Natural killer cell treated with Interleukin-12 subunit alpha and Interleukin-12 subunit beta and Interleukin-15 and Interleukin-18, amount 100 ng/mL, for 72 hours (primary cell): ENCODE data around the gene GATM. TPM values are rescaled to one million over a fixed set of nuclear protein-coding genes. Genes with fewer than 3 reads are reported as not detected.

Experiments
- ATAC-seq, 2 donors: fragments of 150-1000 bp; cut with Tn5 transposase in 1 of 2; sonication (Bioruptor Pico), chemical (Tn5 transposase) in 1 of 2; 2 replicates each; pipeline ENCODE4 v1.10.0; 2021
- DNase-seq: peaks from one replicate; pipeline ENCODE4 v3.0.0; 2022; ENCODE audit warnings: low spot score
- H3K27ac Mint-ChIP-seq, 2 donors: 1 replicate in 1 of 2; 2 replicates in 1 of 2; pipeline ENCODE4 v1.8.0; 2022; ENCODE audit warnings: mixed read lengths in 2 of 2, mild to moderate bottlenecking in 1 of 2, moderate library complexity in 1 of 2
- H3K27me3 Mint-ChIP-seq, 2 donors: 1 replicate in 1 of 2; 2 replicates in 1 of 2; pipeline ENCODE4 v1.8.0; 2022; ENCODE audit warnings: mixed read lengths in 2 of 2
- H3K36me3 Mint-ChIP-seq: one replicate; pipeline ENCODE4 v1.8.0; 2022; ENCODE audit warnings: mixed read lengths
- H3K4me1 Mint-ChIP-seq, 2 donors: 1 replicate in 1 of 2; 2 replicates in 1 of 2; pipeline ENCODE4 v1.8.0; 2022; ENCODE audit warnings: low read depth in 2 of 2, mixed read lengths in 2 of 2, mild to moderate bottlenecking in 1 of 2
- H3K4me3 Mint-ChIP-seq: one replicate; pipeline ENCODE4 v1.8.0; 2022; ENCODE audit warnings: mixed read lengths
- H3K9me3 Mint-ChIP-seq: 2 replicates; pipeline ENCODE4 v1.8.0; 2022; ENCODE audit warnings: mixed read lengths
- total RNA-seq, 2 donors: library from RNA; stranded (reverse); gene quantifications; one replicate each; pipeline ENCODE4 v1.2.3, GENCODE V29; 2022

GATM gene, protein sequence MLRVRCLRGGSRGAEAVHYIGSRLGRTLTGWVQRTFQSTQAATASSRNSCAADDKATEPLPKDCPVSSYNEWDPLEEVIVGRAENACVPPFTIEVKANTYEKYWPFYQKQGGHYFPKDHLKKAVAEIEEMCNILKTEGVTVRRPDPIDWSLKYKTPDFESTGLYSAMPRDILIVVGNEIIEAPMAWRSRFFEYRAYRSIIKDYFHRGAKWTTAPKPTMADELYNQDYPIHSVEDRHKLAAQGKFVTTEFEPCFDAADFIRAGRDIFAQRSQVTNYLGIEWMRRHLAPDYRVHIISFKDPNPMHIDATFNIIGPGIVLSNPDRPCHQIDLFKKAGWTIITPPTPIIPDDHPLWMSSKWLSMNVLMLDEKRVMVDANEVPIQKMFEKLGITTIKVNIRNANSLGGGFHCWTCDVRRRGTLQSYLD
- total RNA-seq: 1 to 10 TPM; 1.4 to 1.6 TPM

DNA sequence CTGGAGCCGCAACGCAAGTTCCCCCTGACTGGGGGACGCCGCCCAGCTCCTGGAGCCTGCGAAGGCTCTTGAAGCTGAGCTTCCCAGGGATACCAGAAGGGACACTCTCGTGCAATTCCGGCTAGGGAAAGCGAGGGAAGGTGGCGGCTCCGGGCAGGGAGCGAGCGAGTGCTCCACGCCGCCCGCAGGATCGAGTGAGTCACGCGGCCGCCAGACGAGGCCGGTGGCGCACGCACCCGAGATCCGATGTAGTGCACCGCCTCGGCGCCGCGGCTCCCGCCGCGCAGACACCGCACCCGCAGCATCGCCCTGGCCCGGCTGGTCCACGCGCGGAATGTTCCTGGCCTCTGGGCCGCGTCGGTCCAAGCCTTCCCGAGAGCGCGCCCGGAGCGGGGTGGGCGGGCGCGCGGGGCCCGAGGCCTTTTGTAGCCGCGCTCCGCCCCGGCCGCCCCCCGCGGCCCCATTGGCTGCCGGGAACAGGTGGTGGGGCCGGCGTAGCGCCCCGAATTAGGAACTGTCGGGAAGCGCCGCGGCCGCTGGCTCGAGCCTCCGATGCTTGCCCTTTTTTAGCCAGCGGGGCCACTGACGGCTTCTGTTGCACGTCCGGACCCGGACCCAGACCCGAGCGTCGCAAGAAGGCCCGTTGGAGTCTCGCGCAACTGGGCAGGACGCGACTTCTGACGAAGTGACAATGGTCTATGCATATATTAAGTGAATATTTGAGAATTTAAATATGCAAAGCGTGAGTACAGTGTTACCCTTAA, at the start of gene GATM:
TSS of gene GATM (minus strand) at position 396 of the 764 bp plus-strand sequence. CDS start at position 305, 91 bp downstream.
- Mint-ChIP-seq H3K4me1 (peaks cover 10 to 20% of the 10 kb centered on the region in 2 donors), H3K4me3 (peak within 1 kb of the TSS; percentile 64), H3K36me3 (no peaks in the 10 kb centered on the region), H3K9me3 (no peaks in the 10 kb centered on the region), H3K27ac (no peak within 1 kb of the TSS), H3K27me3 (peaks cover 37 to 59% of the 10 kb centered on the region in 2 donors)
- DNase-seq (peak; percentile 62), ATAC-seq (peak; percentile 84 to 89)

DNA sequence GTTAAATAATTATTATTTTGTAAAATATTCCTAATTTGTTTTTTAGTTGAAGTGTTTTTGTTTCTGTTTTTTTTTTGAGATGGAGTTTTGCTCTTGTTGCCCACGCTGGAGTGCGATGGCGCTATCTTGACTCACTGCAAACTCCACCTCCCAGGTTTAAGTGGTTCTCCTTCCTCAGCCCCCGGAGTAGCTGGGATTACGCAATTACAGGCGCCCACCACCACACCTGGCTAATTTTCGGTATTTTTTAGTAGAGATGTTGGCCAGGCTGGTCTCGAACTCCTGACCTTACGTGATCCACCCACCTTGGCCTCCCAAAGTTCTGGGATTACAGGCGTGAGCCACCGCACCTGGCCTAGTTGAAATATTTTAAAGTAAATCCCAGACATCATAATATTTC, 48.7 kb upstream of the GATM start:
- Mint-ChIP-seq H3K4me3 (no peak overlapping the region), H3K9me3 (no peaks in the 10 kb centered on the region), H3K4me1 (peaks cover 0 to 5% of the 10 kb centered on the region in 2 donors), H3K27ac (no peak overlapping the region), H3K27me3 (no peaks in the 10 kb centered on the region), H3K36me3 (no peaks in the 10 kb centered on the region)
- DNase-seq (no peak), ATAC-seq (no peak)

DNA sequence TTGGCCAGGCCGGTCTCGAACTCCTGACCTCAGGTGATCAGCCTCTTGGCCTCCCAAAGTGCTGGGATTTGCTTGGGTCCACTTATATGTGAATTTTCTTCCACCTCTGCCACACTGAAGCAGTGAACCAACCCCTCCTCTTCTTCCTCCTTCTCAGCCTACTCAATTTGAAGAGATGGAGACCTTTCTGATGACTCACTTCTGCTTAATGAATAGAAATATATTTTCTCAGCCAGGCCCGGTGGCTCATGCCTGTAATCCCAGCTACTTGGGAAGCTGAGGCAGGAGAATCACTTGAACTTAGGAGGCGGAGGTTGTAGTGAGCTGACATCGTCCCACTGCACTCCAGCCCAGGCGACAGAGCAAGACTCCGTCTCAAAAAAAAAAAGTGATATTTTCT, 46.8 kb upstream of the GATM start:
- Mint-ChIP-seq H3K27ac (no peak overlapping the region), H3K36me3 (peaks cover 3% of the 10 kb centered on the region), H3K27me3 (no peaks in the 10 kb centered on the region), H3K4me1 (peaks cover 0 to 3% of the 10 kb centered on the region in 2 donors), H3K4me3 (no peak overlapping the region), H3K9me3 (no peaks in the 10 kb centered on the region)
- DNase-seq (no peak), ATAC-seq (no peak)

DNA sequence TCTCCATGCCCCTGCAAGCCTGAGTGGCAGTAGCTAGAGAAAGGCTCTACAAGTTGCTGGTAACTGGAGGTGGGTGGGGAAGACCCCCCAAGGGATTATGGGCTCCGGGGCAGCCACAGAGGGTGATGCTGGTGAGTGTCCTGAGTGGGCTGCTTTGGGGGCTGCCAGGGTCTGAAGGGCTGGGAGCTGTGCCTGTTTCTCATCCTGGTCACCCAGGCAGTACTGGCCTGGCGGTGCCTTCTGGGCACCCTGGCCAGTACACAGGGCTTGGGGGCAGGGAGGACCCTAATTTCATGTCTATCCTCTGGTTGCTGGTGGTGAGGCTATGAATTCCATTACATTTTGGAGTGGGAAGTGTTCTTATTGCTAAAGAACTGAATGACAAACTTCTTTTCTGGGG, 46.1 kb upstream of the GATM start:
- no peak overlapping the region for H3K4me3 Mint-ChIP-seq
- H3K36me3 Mint-ChIP-seq: peaks cover 6% of the 10 kb centered on the region
- H3K27ac Mint-ChIP-seq: no peak overlapping the region
- no peak for DNase-seq
- H3K9me3 Mint-ChIP-seq: no peaks in the 10 kb centered on the region
- peak in 1 of 2 donors; percentile 59 for ATAC-seq
- no peaks in the 10 kb centered on the region for H3K27me3 Mint-ChIP-seq
- H3K4me1 Mint-ChIP-seq: no peaks in the 10 kb centered on the region

DNA sequence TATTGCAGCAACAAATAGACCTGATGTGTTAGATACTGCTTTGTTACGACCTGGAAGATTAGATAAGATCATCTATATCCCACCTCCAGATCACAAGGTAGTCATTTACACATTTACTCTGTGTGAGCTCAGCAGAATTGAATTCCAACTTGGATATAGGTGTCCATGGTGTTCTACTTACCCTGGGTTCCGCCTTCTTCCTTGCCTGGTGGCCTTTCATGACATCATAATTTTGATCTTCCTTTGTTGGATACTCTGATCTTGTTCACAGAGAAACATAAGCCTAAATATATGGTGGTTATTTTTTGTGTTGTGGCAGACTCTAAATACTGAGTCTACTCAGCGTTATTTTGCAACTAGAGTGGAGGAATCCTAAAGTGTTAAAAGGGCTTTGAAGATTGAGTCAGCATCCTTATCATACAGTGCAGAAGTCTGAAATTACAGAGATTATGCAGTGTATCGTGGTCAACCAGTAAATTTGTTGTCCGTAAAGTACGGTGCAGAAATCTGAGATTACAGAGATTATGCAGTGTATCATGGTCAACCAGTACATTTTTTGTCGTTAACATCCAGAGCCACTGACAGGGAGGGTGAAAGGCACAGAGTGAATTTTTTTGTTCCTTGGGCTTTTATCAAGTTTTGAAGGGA, 39.1 kb upstream of the GATM start:
- Mint-ChIP-seq H3K4me1 (peaks cover 14 to 26% of the 10 kb centered on the region in 2 donors), H3K4me3 (no peak overlapping the region), H3K36me3 (peaks cover 43% of the 10 kb centered on the region), H3K9me3 (no peaks in the 10 kb centered on the region), H3K27ac (no peak overlapping the region), H3K27me3 (no peaks in the 10 kb centered on the region)
- ATAC-seq (peak in 1 of 2 donors; percentile 38), DNase-seq (no peak)

DNA sequence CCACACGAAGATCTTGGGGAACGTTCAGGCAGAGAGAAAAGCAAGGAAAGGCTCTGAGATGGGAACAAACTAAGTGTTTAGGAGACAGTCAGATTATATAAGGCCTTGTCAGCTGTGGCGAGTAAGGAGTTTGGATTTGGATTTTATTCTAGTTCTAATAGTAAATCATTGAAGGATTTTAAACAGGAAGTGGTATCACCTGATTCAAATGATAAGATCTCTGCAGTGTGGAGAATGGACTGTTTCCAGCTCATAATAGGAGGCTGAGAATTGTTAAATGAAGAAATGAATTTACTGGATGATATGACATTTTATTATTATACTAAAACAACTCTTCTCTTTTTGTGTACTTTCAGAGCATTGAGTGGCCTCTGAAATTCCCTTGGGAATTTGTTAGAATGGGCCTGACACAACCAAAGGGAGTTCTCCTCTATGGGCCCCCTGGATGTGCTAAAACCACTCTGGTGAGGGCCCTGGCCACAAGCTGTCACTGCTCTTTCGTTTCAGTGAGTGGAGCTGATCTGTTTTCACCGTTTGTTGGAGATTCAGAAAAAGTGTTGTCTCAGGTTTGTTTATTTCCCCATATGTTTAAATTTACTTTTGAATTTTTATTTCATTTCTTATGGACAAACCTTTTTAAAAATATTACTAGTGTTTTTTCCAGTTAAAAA, 36.0 kb upstream of the GATM start:
- Mint-ChIP-seq H3K36me3 (peaks cover 44% of the 10 kb centered on the region), H3K27me3 (no peaks in the 10 kb centered on the region), H3K4me3 (no peak overlapping the region), H3K4me1 (peaks cover 14 to 26% of the 10 kb centered on the region in 2 donors), H3K9me3 (no peaks in the 10 kb centered on the region), H3K27ac (peak overlapping the region; percentile 11 to 40)
- ATAC-seq (no peak), DNase-seq (no peak)

DNA sequence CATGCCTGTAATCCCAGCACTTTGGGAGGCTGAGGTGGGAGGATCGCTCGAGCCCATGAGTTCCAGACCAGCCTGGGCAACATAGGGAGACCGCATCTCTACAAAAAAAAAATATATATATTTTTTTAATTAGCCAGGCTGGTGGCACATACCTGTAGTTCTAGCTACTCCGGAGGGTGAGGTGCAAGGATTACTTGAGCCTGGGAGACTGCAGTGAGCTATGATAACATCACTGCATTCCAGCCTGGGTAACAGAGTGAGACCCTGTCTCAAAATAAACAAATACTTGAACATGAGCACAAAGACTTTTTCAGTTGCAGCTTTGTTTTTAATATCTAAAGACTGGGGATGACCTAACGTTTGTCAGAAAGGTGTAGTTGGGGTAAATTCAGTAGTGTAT, 31.3 kb upstream of the GATM start:
- DNase-seq (no peak), ATAC-seq (no peak)
- no peaks in the 10 kb centered on the region for H3K9me3 Mint-ChIP-seq
- no peaks in the 10 kb centered on the region for H3K27me3 Mint-ChIP-seq
- H3K27ac Mint-ChIP-seq: no peak overlapping the region
- peaks cover 24 to 33% of the 10 kb centered on the region in 2 donors for H3K4me1 Mint-ChIP-seq
- peaks cover 34% of the 10 kb centered on the region for H3K36me3 Mint-ChIP-seq
- H3K4me3 Mint-ChIP-seq: no peak overlapping the region

DNA sequence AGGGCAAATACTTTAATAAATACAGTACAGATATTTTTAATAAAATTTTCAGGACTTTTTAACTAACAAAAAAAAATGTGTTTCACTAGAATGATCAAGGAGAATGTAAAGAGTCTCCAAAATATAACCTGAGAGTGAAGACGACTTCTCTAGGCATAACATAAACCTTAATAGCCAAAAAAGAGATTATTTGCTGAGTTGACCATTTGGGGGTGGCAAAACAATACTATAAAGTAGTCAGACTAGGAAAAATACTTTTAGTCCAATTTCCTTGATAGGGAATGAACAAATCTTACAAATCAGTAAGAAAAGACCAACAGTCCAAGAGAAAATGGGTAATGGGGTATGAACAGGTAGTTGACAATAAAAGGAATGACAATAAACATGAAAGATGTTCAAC, 29.4 kb upstream of the GATM start:
- H3K27ac Mint-ChIP-seq: no peak overlapping the region
- ATAC-seq (no peak), DNase-seq (no peak)
- no peaks in the 10 kb centered on the region for H3K27me3 Mint-ChIP-seq
- H3K4me3 Mint-ChIP-seq: no peak overlapping the region
- no peaks in the 10 kb centered on the region for H3K9me3 Mint-ChIP-seq
- H3K4me1 Mint-ChIP-seq: peaks cover 15 to 23% of the 10 kb centered on the region in 2 donors
- H3K36me3 Mint-ChIP-seq: peaks cover 23% of the 10 kb centered on the region

DNA sequence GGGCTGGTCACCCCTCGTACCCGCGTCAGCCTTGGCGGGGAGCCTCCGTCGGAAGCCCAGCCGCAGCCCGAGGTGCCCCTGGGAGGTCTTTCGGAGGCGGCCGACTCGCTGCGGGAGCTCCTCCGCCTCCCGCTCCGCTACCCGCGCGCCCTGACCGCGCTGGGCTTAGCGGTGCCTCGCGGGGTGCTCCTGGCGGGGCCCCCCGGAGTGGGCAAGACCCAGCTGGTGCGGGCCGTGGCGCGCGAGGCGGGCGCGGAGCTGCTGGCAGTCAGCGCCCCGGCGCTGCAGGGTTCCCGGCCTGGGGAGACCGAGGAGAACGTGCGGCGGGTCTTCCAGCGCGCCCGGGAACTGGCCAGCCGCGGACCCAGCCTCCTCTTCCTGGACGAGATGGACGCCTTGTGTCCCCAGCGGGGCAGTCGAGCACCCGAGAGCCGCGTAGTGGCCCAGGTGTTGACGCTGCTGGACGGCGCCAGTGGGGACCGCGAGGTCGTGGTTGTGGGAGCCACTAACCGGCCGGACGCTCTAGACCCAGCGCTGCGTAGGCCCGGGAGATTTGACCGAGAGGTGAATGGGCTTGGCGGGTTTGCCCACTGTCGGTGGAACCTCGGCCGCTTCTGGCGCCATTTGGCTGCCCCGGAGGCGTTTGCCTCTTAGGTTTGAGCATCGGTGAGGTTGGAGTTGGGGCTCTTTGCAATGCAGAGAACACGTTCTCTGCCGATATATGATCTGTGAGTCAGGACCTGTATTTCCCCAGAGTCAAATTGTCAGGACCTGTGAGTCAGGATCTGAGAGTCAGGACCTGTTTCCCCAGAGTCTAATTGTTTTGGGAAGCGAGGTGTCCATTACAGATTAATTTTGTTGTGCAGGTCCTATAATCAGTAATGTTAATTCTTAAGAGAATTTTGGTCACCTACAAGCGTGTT, 24.9 kb upstream of the GATM start:
- H3K4me3 Mint-ChIP-seq: peak overlapping the region; percentile 96
- DNase-seq (peak; percentile 63), ATAC-seq (peak; percentile 40 to 60)
- H3K27me3 Mint-ChIP-seq: no peaks in the 10 kb centered on the region
- peak overlapping the region; percentile 70 to 89 for H3K27ac Mint-ChIP-seq
- H3K36me3 Mint-ChIP-seq: peaks cover 17% of the 10 kb centered on the region
- H3K4me1 Mint-ChIP-seq: peaks cover 24 to 32% of the 10 kb centered on the region in 2 donors
- H3K9me3 Mint-ChIP-seq: no peaks in the 10 kb centered on the region

DNA sequence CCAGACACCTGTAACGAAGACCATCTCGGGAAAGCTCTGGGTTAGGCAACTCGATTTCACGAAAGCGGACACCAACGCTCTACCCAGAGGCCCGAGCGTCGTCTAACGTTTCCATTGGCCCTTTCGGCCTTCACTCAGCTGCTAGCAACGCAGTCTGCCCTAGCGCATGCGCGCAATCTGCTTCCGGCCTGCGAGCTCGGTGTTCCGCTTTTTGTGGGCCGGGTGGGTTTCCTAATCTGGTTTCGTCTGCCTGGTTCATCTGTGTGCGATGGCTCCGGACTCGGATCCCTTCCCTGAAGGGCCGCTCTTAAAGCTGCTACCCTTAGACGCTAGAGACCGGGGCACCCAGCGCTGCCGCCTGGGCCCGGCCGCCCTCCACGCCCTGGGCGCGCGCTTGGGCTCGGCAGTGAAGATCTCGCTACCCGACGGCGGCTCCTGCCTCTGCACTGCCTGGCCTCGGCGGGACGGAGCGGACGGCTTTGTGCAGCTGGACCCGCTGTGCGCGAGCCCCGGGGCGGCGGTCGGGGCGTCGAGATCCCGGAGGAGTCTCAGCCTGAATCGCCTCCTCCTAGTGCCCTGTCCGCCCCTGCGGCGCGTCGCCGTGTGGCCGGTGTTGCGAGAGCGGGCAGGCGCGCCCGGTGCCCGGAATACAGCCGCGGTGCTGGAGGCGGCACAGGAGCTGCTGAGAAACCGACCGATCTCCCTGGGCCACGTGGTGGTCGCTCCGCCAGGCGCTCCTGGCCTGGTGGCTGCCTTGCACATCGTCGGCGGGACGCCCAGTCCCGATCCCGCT, 24.0 kb upstream of the GATM start:
- Mint-ChIP-seq H3K36me3 (peaks cover 17% of the 10 kb centered on the region), H3K4me3 (peak overlapping the region; percentile 96), H3K9me3 (no peaks in the 10 kb centered on the region), H3K27me3 (peaks cover 0 to 4% of the 10 kb centered on the region in 2 donors), H3K4me1 (peaks cover 24 to 32% of the 10 kb centered on the region in 2 donors), H3K27ac (peak overlapping the region; percentile 84 to 96)
- DNase-seq (peak; percentile 97), ATAC-seq (peak; percentile 96)

DNA sequence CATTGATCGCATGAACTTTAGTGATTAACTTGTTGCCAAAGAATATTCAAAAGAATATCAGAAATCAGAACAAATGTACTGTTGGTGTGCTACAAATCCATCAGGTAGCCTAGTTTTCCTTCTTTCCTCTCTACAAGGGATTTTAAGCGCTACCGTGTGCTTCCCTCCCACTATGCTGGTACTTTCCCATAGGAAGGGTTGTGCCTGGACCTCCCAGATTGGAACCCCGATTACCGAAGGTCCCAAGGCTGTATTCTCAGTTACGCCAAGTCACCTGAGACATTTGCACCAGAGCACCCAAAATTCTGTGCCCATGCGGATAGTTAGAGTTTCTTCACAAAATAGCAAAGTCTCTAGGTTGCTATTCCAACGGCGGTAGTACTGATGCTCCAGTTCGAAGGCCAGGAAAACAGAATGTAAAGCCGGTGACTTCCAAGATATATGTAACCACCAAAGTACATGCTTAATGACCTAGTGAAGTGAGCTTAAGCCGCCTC, 23.4 kb upstream of the GATM start:
- Mint-ChIP-seq H3K4me3 (peak overlapping the region; percentile 96), H3K27me3 (peaks cover 4 to 11% of the 10 kb centered on the region in 2 donors), H3K9me3 (no peaks in the 10 kb centered on the region), H3K36me3 (peaks cover 14% of the 10 kb centered on the region), H3K27ac (peak overlapping the region; percentile 84 to 96), H3K4me1 (peaks cover 21 to 30% of the 10 kb centered on the region in 2 donors)
- DNase-seq (no peak), ATAC-seq (no peak)
